IMR-90 (cell line): ENCODE measurements around the gene C17orf67. TPM values are rescaled to one million over a fixed set of nuclear protein-coding genes. Genes with fewer than 3 reads are reported as not detected.

Experiments
- ATAC-seq: fragments of 200-7000 bp; cut with Tn5 transposase; 2 replicates; pipeline ENCODE4 v1.9.1; 2020; ENCODE audit warnings: low read depth, mild to moderate bottlenecking, moderate library complexity
- BruUV-seq: library from RNA; stranded (reverse); fragments of 400-500 nt; replicated peaks from 2 replicates; lab custom pipeline; 2021; lab: Mats Ljungman, UMichigan
- CTCF ChIA-PET: fragments of 300-600 bp; formaldehyde crosslinking; extraction: SDS; loops from one replicate; lab custom pipeline; 2021; ENCODE audit warnings: antibody characterized with exemption; lab: Yijun Ruan, JAX
- POLR2A ChIA-PET: fragments of 300-600 bp; sonication (Branson Sonifier 250); formaldehyde crosslinking; loops from one replicate; lab custom pipeline; 2022; ENCODE audit warnings: antibody characterized with exemption; ENCODE audit not compliant: unreplicated experiment; lab: Charles Lee
- DNase-seq: peaks from one replicate; pipeline ENCODE4 v3.0.0; 2013
- H2AFZ ChIP-seq: replicated peaks from 2 replicates; pipeline ENCODE3; 2013; ENCODE audit warnings: low read length, mild to moderate bottlenecking; ENCODE audit not compliant: poor library complexity
- H2AK5ac ChIP-seq: 2 replicates; pipeline ENCODE4 v1.6.1; 2013; ENCODE audit warnings: low read depth, low read length, inconsistent platforms
- H2AK9ac ChIP-seq: replicated peaks from 2 replicates; pipeline ENCODE3; 2013; ENCODE audit warnings: mild to moderate bottlenecking, low read depth, low read length, moderate library complexity; ENCODE audit not compliant: poor library complexity
- H2BK120ac ChIP-seq: 2 replicates; pipeline ENCODE4 v1.6.1; 2013; ENCODE audit warnings: low read depth, low read length, inconsistent platforms
- H2BK15ac ChIP-seq: 3 replicates; pipeline ENCODE4 v1.6.1; 2013; ENCODE audit warnings: low read depth, low read length, inconsistent platforms
- H2BK20ac ChIP-seq: 2 replicates; pipeline ENCODE4 v1.6.1; 2013; ENCODE audit warnings: low read depth, mild to moderate bottlenecking, inconsistent platforms, low read length, moderate library complexity
- H2BK5ac ChIP-seq: 2 replicates; pipeline ENCODE4 v1.6.1; 2013; ENCODE audit warnings: mild to moderate bottlenecking, low read depth, low read length, inconsistent platforms; ENCODE audit not compliant: poor library complexity, severe bottlenecking
- H3K14ac ChIP-seq: replicated peaks from 2 replicates; pipeline ENCODE4 v1.6.1; 2013; ENCODE audit warnings: low read depth, low read length, inconsistent platforms
- H3K18ac ChIP-seq: 2 replicates; pipeline ENCODE4 v1.6.1; 2013; ENCODE audit warnings: low read depth, low read length, control low read depth
- H3K23ac ChIP-seq: 2 replicates; pipeline ENCODE4 v1.6.1; 2013; ENCODE audit warnings: low read depth, low read length, inconsistent platforms
- H3K27ac ChIP-seq: 2 replicates; pipeline ENCODE4 v1.5.1; 2013; ENCODE audit warnings: mild to moderate bottlenecking, control low read depth, low read length; ENCODE audit not compliant: insufficient read depth
- H3K27me3 ChIP-seq: 2 replicates; pipeline ENCODE4 v1.6.1; 2013; ENCODE audit warnings: low read length; ENCODE audit not compliant: control insufficient read depth, insufficient read depth
- H3K36me3 ChIP-seq: 2 replicates; pipeline ENCODE4 v1.6.1; 2013; ENCODE audit warnings: low read length, mixed read lengths; ENCODE audit not compliant: control insufficient read depth, insufficient read depth
- H3K4ac ChIP-seq: 2 replicates; pipeline ENCODE4 v1.6.1; 2013; ENCODE audit warnings: low read depth, low read length, inconsistent platforms
- H3K4me1 ChIP-seq: 2 replicates; pipeline ENCODE4 v1.6.1; 2013; ENCODE audit warnings: low read length, mixed read lengths; ENCODE audit not compliant: control insufficient read depth, insufficient read depth
- H3K4me2 ChIP-seq: 2 replicates; pipeline ENCODE4 v1.6.1; 2013; ENCODE audit warnings: low read depth, mild to moderate bottlenecking, control low read depth, low read length, moderate library complexity
- H3K4me3 ChIP-seq: 2 replicates; pipeline ENCODE4 v1.5.1; 2013; ENCODE audit warnings: low read depth, mild to moderate bottlenecking, control low read depth, low read length, moderate library complexity; ENCODE audit not compliant: insufficient read depth
- H3K56ac ChIP-seq: 2 replicates; pipeline ENCODE4 v1.6.1; 2013; ENCODE audit warnings: low read length, inconsistent platforms; ENCODE audit not compliant: insufficient read depth; ENCODE audit errors: extremely low read depth
- H3K79me1 ChIP-seq, 2 experiments: 2 replicates each; pipeline ENCODE4 v1.6.1; 2013; ENCODE audit warnings: low read length in 2 of 2, inconsistent platforms in 1 of 2, low read depth in 1 of 2
- H3K9ac ChIP-seq: 2 replicates; pipeline ENCODE4 v1.6.1; 2013; ENCODE audit warnings: low read depth, low read length, control low read depth
- H3K9me1 ChIP-seq: 2 replicates; pipeline ENCODE4 v1.6.1; 2013; ENCODE audit warnings: low read length, inconsistent platforms; ENCODE audit not compliant: insufficient read depth
- H3K9me3 ChIP-seq: 2 replicates; pipeline ENCODE4 v1.6.1; 2013; ENCODE audit warnings: low read length; ENCODE audit not compliant: control insufficient read depth, insufficient read depth
- H4K20me1 ChIP-seq: 2 replicates; pipeline ENCODE4 v1.6.1; 2013; ENCODE audit warnings: low read length, inconsistent platforms; ENCODE audit not compliant: insufficient read depth
- H4K5ac ChIP-seq: 2 replicates; pipeline ENCODE4 v1.6.1; 2013; ENCODE audit warnings: mild to moderate bottlenecking, low read depth, low read length, control low read depth
- H4K8ac ChIP-seq, 2 experiments: 2 replicates each; pipeline ENCODE4 v1.6.1; 2013; ENCODE audit warnings: low read depth in 2 of 2, low read length in 2 of 2, control low read depth in 1 of 2, inconsistent platforms in 1 of 2
- H4K91ac ChIP-seq: 2 replicates; pipeline ENCODE4 v1.6.1; 2013; ENCODE audit warnings: low read depth, low read length, inconsistent platforms; ENCODE audit not compliant: insufficient read depth
- BHLHE40 ChIP-seq: fragments of 150-350 bp; IDR thresholded peaks from 2 replicates; pipeline ENCODE4 v1.6.1; 2016; ENCODE audit warnings: mild to moderate bottlenecking, low read depth, low read length
- CEBPB ChIP-seq: IDR thresholded peaks from 2 replicates; pipeline ENCODE4 v1.6.1; 2012; ENCODE audit warnings: low read depth, low read length, improper control_type of control experiment
- CHD1 ChIP-seq: IDR thresholded peaks from 2 replicates; pipeline ENCODE4 v1.6.1; 2012; ENCODE audit warnings: low read depth, low read length, improper control_type of control experiment
- CTCF ChIP-seq: conservative IDR thresholded peaks from 2 replicates; pipeline ENCODE4 v1.5.1; 2012; ENCODE audit warnings: mild to moderate bottlenecking, low read depth, low read length, improper control_type of control experiment
- ELK1 ChIP-seq: fragments of 150-350 bp; IDR thresholded peaks from 2 replicates; pipeline ENCODE4 v1.6.1; 2016; ENCODE audit warnings: low read depth, mild to moderate bottlenecking, low read length, moderate library complexity, borderline replicate concordance
- FOS ChIP-seq: fragments of 150-350 bp; IDR thresholded peaks from 2 replicates; pipeline ENCODE4 v1.6.1; 2016; ENCODE audit warnings: low read depth, low read length
- MAFK ChIP-seq: IDR thresholded peaks from 2 replicates; pipeline ENCODE4 v1.6.1; 2012; ENCODE audit warnings: low read depth, low read length, improper control_type of control experiment
- MAZ ChIP-seq: IDR thresholded peaks from 2 replicates; pipeline ENCODE4 v1.6.1; 2012; ENCODE audit warnings: low read depth, mild to moderate bottlenecking, low read length, improper control_type of control experiment, moderate library complexity, borderline replicate concordance
- MXI1 ChIP-seq: IDR thresholded peaks from 2 replicates; pipeline ENCODE4 v1.6.1; 2012; ENCODE audit warnings: low read depth, mild to moderate bottlenecking, low read length, moderate library complexity, borderline replicate concordance
- NFE2L2 ChIP-seq: fragments of 150-350 bp; IDR thresholded peaks from 2 replicates; pipeline ENCODE4 v1.6.1; 2016; ENCODE audit warnings: low read depth, mild to moderate bottlenecking, low read length
- POLR2A ChIP-seq: IDR thresholded peaks from 2 replicates; pipeline ENCODE4 v1.6.1; 2012; ENCODE audit warnings: mild to moderate bottlenecking, low read depth, low read length
- RAD21 ChIP-seq: IDR thresholded peaks from 2 replicates; pipeline ENCODE4 v1.6.1; 2012; ENCODE audit warnings: low read length, improper control_type of control experiment
- RCOR1 ChIP-seq: IDR thresholded peaks from 2 replicates; pipeline ENCODE4 v1.6.1; 2012; ENCODE audit warnings: mild to moderate bottlenecking, low read length, improper control_type of control experiment; ENCODE audit not compliant: insufficient replicate concordance
- RFX5 ChIP-seq: IDR thresholded peaks from 2 replicates; pipeline ENCODE4 v1.8.0; 2012; ENCODE audit warnings: low read depth, mild to moderate bottlenecking, low read length, moderate library complexity
- SMC3 ChIP-seq: fragments of 150-350 bp; IDR thresholded peaks from 2 replicates; pipeline ENCODE4 v1.6.1; 2016; ENCODE audit warnings: low read depth, mild to moderate bottlenecking, antibody characterized with exemption, low read length, moderate library complexity
- USF2 ChIP-seq: fragments of 150-350 bp; IDR thresholded peaks from 2 replicates; pipeline ENCODE4 v1.6.1; 2017; ENCODE audit warnings: mild to moderate bottlenecking, antibody characterized with exemption, low read length, low read depth
- WGBS, 2 experiments: methylation state at CpG; one replicate each; pipeline versions ENCODE4 v1.1.5 to v1.1.7; 2013; ENCODE audit warnings: missing lambda C conversion rate in 2 of 2; ENCODE audit not compliant: insufficient read length in 1 of 2; ENCODE audit errors: extremely low coverage in 2 of 2; 5-methylcytosine and 5-hydroxymethylcytosine counted together
- dilution Hi-C: fragments of 300-500 bp; cut with HindIII; formaldehyde crosslinking; loops from one replicate; pipeline ENCODE4 v1.14.3; 2018; ENCODE audit warnings: low sequenced_read_pairs; ENCODE audit not compliant: unreplicated experiment
- in situ Hi-C: fragments of 300-500 bp; cut with MboI; formaldehyde crosslinking; loops from 3 replicates; pipeline ENCODE4 v1.14.3; 2019; ENCODE audit warnings: low sequenced_read_pairs, inconsistent platforms, mixed read lengths
- intact Hi-C: fragments of 100-400 bp; cut with micrococcal nuclease; formaldehyde crosslinking; loops from 2 replicates; pipeline ENCODE4 v1.10.0; 2022
- polyA plus RNA-seq, 3 experiments: library from polyadenylated mRNA; depleted of rRNA; stranded (reverse); fragments of >200 nt; gene quantifications; 2 replicates each; pipeline ENCODE4 v1.2.3, GENCODE V29; 2012; ENCODE audit warnings: low replicate concordance in 1 of 3
- total RNA-seq: library from RNA; depleted of rRNA; stranded (reverse); fragments of >200 nt; gene quantifications from 2 replicates; pipeline ENCODE4 v1.2.3, GENCODE V29; 2012

Gene C17orf67
- total and polyA plus RNA-seq, 2 of the 4 experiments (the other 2 are of a cell fraction): 0.18 to 1.1 TPM

DNA sequence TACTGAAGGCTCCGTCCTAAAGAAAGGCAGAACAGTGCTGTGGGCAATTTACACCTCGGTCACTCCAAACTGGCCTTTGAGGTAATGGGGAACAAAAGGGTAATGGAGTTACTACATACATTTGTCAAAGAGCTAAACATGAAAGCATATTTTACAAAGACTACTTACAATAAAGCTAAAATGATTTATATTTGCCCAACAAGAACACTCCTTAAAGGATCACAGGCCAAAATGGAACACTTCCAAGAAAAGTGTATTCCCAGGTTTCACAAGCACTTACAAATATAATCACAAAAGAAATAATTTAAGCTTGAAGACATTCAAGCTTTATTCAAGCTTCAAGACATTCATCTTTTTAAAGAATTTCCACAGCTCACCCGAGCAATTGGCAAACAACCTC lies 29.3 kb downstream of the C17orf67 start:
- ChIA-PET POLR2A (no interaction called here), CTCF (no interaction called here)
- no peaks in the 10 kb centered on the region for H3K79me1 ChIP-seq
- H3K9ac ChIP-seq: no peak overlapping the region
- H2BK15ac ChIP-seq: no peak overlapping the region
- peaks cover 4% of the 10 kb centered on the region; the same call in 1 of the 2 replicates for H3K4me1 ChIP-seq
- H3K36me3 ChIP-seq: no peaks in the 10 kb centered on the region
- WGBS, 2 experiments: no CpG with 5 or more reads among the region's 3 CpGs
- no peak overlapping the region for H3K4ac ChIP-seq
- no peak overlapping the region for H3K23ac ChIP-seq
- TF ChIP-seq BHLHE40 (no peak), MAFK (no peak), CHD1 (no peak), CTCF (no peak), RCOR1 (no peak), RAD21 (no peak), NFE2L2 (no peak), ELK1 (no peak), USF2 (no peak), RFX5 (no peak), MAZ (no peak), CEBPB (no peak), FOS (no peak), POLR2A (no peak), MXI1 (no peak), SMC3 (no peak)
- in situ Hi-C loops (no loop called here), intact Hi-C loops (no loop called here), dilution Hi-C loops (no loop called here)
- H3K4me2 ChIP-seq: no peak overlapping the region
- no peak overlapping the region for H3K4me3 ChIP-seq
- H3K9me3 ChIP-seq: no peaks in the 10 kb centered on the region
- no peak overlapping the region for H2BK120ac ChIP-seq
- no peaks in the 10 kb centered on the region for H4K20me1 ChIP-seq
- H2AK5ac ChIP-seq: no peak overlapping the region
- no peak overlapping the region for H4K8ac ChIP-seq
- no peaks in the 10 kb centered on the region for H3K27me3 ChIP-seq
- H2AFZ ChIP-seq: no peak overlapping the region
- no peak overlapping the region for H3K18ac ChIP-seq
- no TSS peak for BruUV-seq
- H3K27ac ChIP-seq: no peak overlapping the region
- no peak overlapping the region for H3K14ac ChIP-seq
- no peak overlapping the region for H2BK20ac ChIP-seq
- H3K9me1 ChIP-seq: peaks cover 16% of the 10 kb centered on the region; the same call in 1 of the 2 replicates
- no peak overlapping the region for H2BK5ac ChIP-seq
- DNase-seq (no peak), ATAC-seq (no peak)
- no peak overlapping the region for H4K5ac ChIP-seq
- no peak overlapping the region for H4K91ac ChIP-seq
- H3K56ac ChIP-seq: no peak overlapping the region
- no peak overlapping the region for H2AK9ac ChIP-seq
